OCI-LY1 (cell line): ENCODE measurements around the gene NMNAT1.
"Not testable (repeated sequence)": the region's sequence is repeated elsewhere in the genome, so short reads cannot be mapped to it uniquely, and the experiment has no call there.

ENCODE experiments used
- H2AFZ ChIP-seq: fragments of 200-600 bp; sonication (generic), shearing (Covaris generic); 2 replicates; pipeline ENCODE4 v1.6.0; 2014; ENCODE audit warnings: antibody characterized with exemption, mild to moderate bottlenecking, low read length
- H3F3A ChIP-seq: fragments of 200-600 bp; sonication (generic), shearing (Covaris generic); 2 replicates; pipeline ENCODE4 v1.6.0; 2014; ENCODE audit warnings: mild to moderate bottlenecking, antibody characterized with exemption, low read length, moderate library complexity; ENCODE audit not compliant: insufficient read depth
- H3K27ac ChIP-seq: fragments of 200-600 bp; sonication (generic); 2 replicates; pipeline ENCODE4 v1.5.1; 2014; ENCODE audit warnings: low read length, mixed run types, mild to moderate bottlenecking, low read depth; ENCODE audit not compliant: poor library complexity, severe bottlenecking
- H3K27me3 ChIP-seq: fragments of 200-600 bp; sonication (generic); 2 replicates; pipeline ENCODE4 v1.6.0; 2014; ENCODE audit warnings: antibody characterized with exemption, mild to moderate bottlenecking, low read length, moderate library complexity; ENCODE audit not compliant: insufficient read depth
- H3K36me3 ChIP-seq: fragments of 200-600 bp; sonication (generic); 2 replicates; pipeline ENCODE4 v1.6.1; 2014; ENCODE audit warnings: mild to moderate bottlenecking, antibody characterized with exemption, low read length, moderate library complexity, mixed read lengths; ENCODE audit not compliant: insufficient read depth
- H3K4me1 ChIP-seq: fragments of 200-600 bp; sonication (generic); 2 replicates; pipeline ENCODE4 v1.5.1; 2014; ENCODE audit warnings: mild to moderate bottlenecking, low read length, moderate library complexity; ENCODE audit not compliant: insufficient read depth, severe bottlenecking
- H3K4me2 ChIP-seq: fragments of 200-600 bp; sonication (generic), shearing (Covaris generic); 2 replicates; pipeline ENCODE4 v1.6.1; 2014; ENCODE audit warnings: low read length
- H3K4me3 ChIP-seq: fragments of 200-600 bp; sonication (generic); 2 replicates; pipeline ENCODE4 v1.5.1; 2014; ENCODE audit warnings: low read length, low read depth, mild to moderate bottlenecking, mixed read lengths; ENCODE audit not compliant: poor library complexity, severe bottlenecking
- H3K79me2 ChIP-seq: fragments of 200-600 bp; shearing (Covaris generic); 2 replicates; pipeline ENCODE4 v1.6.1; 2016; ENCODE audit warnings: mixed run types, low read length, mixed read lengths; ENCODE audit not compliant: insufficient read depth
- H3K9ac ChIP-seq: fragments of 200-600 bp; sonication (generic), shearing (Covaris generic); 2 replicates; pipeline ENCODE4 v1.6.1; 2014; ENCODE audit warnings: mild to moderate bottlenecking, low read length, mixed read lengths
- H3K9me2 ChIP-seq: fragments of 200-600 bp; sonication (generic), shearing (Covaris generic); 2 replicates; pipeline ENCODE4 v1.6.1; 2014; ENCODE audit warnings: low read depth, mild to moderate bottlenecking, low read length, mixed read lengths
- H3K9me3 ChIP-seq: fragments of 200-600 bp; shearing (Covaris generic); 2 replicates; pipeline ENCODE4 v1.6.1; 2014; ENCODE audit warnings: low read length, mixed read lengths
- H4K20me1 ChIP-seq: fragments of 200-600 bp; sonication (generic), shearing (Covaris generic); 2 replicates; pipeline ENCODE4 v1.6.0; 2016; ENCODE audit warnings: mild to moderate bottlenecking, low read length; ENCODE audit not compliant: insufficient read depth
- CTCF ChIP-seq: fragments of 200-600 bp; sonication (generic), shearing (Covaris generic); IDR thresholded peaks from 2 replicates; pipeline ENCODE4 v1.5.1; 2017; ENCODE audit warnings: mild to moderate bottlenecking, antibody characterized with exemption, low read length, moderate library complexity, mixed read lengths
- EZH2 ChIP-seq: fragments of 200-600 bp; sonication (generic), shearing (Covaris generic); IDR thresholded peaks from 2 replicates; pipeline ENCODE4 v1.8.0; 2017; ENCODE audit warnings: borderline replicate concordance, mixed run types, mild to moderate bottlenecking, antibody characterized with exemption, low read length, moderate library complexity, mixed read lengths

The NMNAT1 gene

GRCh38 chr1:9996624-9997582, 53.6 kb downstream of the NMNAT1 start, which contains the start of gene RBP7:
RBP7 (plus strand) TSS chr1:9997228; CDS start chr1:9997259, 31 bp downstream.
- Histone ChIP-seq H3K4me1 (no peaks in the 10 kb centered on the region), H3K27ac (no peak within 1 kb of the TSS), H3F3A (no peaks in the 10 kb centered on the region), H3K9me3 (no peaks in the 10 kb centered on the region), H3K79me2 (no peaks in the 10 kb centered on the region), H3K4me3 (no peak within 1 kb of the TSS), H3K9me2 (no peaks in the 10 kb centered on the region), H3K27me3 (no peaks in the 10 kb centered on the region), H3K4me2 (no peak within 1 kb of the TSS), H3K36me3 (no peaks in the 10 kb centered on the region), H4K20me1 (no peaks in the 10 kb centered on the region), H3K9ac (no peak within 1 kb of the TSS), H2AFZ (no peak within 1 kb of the TSS)
- TF ChIP-seq EZH2, result no peak
- TF ChIP-seq CTCF, result no peak

GRCh38 chr1:10001016-10001665, 57.9 kb downstream of the NMNAT1 start:
- Histone ChIP-seq H3K4me2 (no peak overlapping the region), H3K27ac (no peak overlapping the region), H3K4me1 (no peaks in the 10 kb centered on the region)

DNA sequence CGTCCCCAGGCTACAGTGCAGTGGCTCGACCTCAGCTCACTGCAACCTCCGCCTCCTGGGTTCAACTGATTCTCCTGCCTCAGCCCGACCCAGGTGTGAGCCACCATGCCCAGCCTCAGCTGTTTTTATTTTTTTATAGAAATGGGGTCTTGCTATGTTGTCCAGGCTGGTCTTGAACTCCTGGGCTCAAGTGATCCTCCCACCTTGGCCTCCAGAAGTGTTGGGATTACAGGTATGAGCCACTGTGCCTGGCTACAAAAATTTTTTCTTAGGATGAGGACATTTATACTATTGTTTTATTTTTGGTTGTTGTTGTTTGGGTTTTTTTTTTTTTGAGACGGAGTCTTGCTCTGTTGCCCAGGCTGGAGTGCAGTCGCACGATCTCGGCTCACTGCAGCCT, 62.0 kb downstream of the NMNAT1 start:
- not testable (repeated sequence) for H3K27me3 ChIP-seq, H3K9ac ChIP-seq

More at GRCh38 chr1:10001016-10001665, 57.9 kb downstream of the NMNAT1 start:
- H3K36me3 ChIP-seq, result no peaks in the 10 kb centered on the region
- no peaks in the 10 kb centered on the region for H3K9me3 ChIP-seq
- no peaks in the 10 kb centered on the region for H3K9me2 ChIP-seq
- H3K4me3 ChIP-seq, result no peak overlapping the region
- H3K27me3 ChIP-seq, result no peaks in the 10 kb centered on the region
- no peaks in the 10 kb centered on the region for H3K79me2 ChIP-seq
- no peaks in the 10 kb centered on the region for H3F3A ChIP-seq
- H3K9ac ChIP-seq, result no peak overlapping the region
- TF ChIP-seq CTCF (no peak), EZH2 (no peak)
- H4K20me1 ChIP-seq, result no peaks in the 10 kb centered on the region
- no peak overlapping the region for H2AFZ ChIP-seq

More for the DNA sequence above, 62.0 kb downstream of the NMNAT1 start:
- not testable (repeated sequence) for H3F3A ChIP-seq, H3K9me2 ChIP-seq, H3K27ac ChIP-seq, H3K4me2 ChIP-seq, H3K36me3 ChIP-seq, H2AFZ ChIP-seq, H3K9me3 ChIP-seq, H3K4me3 ChIP-seq, H3K79me2 ChIP-seq, H3K4me1 ChIP-seq, H4K20me1 ChIP-seq
